Measurements from ENCODE around the gene HERC4. TPM values are rescaled to one million over a fixed set of nuclear protein-coding genes. Genes with fewer than 3 reads are reported as not detected.
"Not testable (repeated sequence)": the region's sequence is repeated elsewhere in the genome, so short reads cannot be mapped to it uniquely, and the experiment has no call there.

Gene HERC4
- total RNA-seq, 1 experiment from 2014 or later, result 16.2 TPM

- H3K4me3 ChIP-seq (ENCODE audit: insufficient read depth, low read depth, low read length); H3K27me3 ChIP-seq (ENCODE audit: control insufficient read depth, insufficient read depth, low read length); H3K36me3 ChIP-seq (replicated peaks; ENCODE audit: control insufficient read depth, insufficient read depth, low read length); DNase-seq: not testable (repeated sequence)
These were observed 197.7 kb downstream of the HERC4 start for GRCh38 chr10:67877421-67877820.

DNA sequence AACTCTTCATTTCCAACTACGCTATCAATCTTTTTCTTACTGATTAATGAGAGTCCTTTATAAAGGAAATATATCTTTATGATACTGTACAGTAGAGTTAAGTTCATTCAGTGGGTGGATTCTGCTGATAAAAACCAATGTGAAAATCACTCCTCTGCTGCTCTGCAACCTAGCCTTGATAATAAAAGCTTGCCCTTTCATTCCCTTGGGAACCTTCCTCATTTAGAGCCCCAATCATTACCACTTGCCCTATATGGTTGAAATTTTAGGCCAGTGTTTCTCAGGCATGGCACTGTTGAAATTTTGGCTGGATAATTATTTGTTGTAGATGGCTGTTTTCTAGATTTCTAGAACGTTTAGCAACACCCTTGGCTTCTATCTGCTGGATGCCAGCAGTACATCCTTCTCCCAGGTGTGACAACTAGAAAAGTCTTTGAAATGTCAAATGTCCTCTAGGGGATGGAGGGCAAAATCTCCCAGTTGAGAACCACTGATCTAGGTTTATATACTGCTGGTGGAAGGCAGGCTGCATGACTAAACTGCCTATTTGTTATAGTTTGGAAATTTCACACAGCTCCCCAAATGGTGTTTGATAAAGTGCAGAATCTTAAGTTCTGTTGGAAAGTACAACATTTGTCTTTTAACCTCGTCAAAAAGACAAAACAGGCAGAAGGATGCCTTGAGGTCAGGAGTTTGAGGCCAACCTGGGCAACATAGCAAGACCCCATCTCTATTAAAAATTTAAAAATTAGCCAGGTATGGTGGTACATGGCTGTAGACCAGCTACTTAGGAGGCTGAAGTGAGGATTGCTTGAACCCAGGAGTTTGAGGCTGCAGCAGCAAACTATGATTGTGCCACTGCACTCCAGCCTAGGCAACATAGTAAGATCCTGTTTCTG, 199.5 kb downstream of the HERC4 start:
- Histone ChIP-seq H3K4me3 (ENCODE audit: insufficient read depth, low read depth, low read length) (no peak overlapping the region), H3K36me3 (replicated peaks; ENCODE audit: control insufficient read depth, insufficient read depth, low read length) (no peaks in the 10 kb centered on the region), H3K27me3 (ENCODE audit: control insufficient read depth, insufficient read depth, low read length) (no peaks in the 10 kb centered on the region)
- no peak for DNase-seq

Other genes starting within 250 kb of the HERC4 start
- gene DNAJC12, start 237.1 kb downstream of the HERC4 start, total RNA-seq (2014; rRNA removed; shearing (Covaris generic)), result 0.31 and 1.00 TPM in 2 replicates
- gene SIRT1, start 190.6 kb downstream of the HERC4 start, total RNA-seq (2014; rRNA removed; shearing (Covaris generic)), result 30.0 and 54.2 TPM in 2 replicates
- 0.04 TPM in 1 of 2 replicates, not detected in the other for gene MYPN, start 34.2 kb upstream of the HERC4 start, total RNA-seq (2014; rRNA removed; shearing (Covaris generic))
- 0.15 TPM in 1 of 2 replicates, not detected in the other for gene ATOH7, start 156.8 kb upstream of the HERC4 start, total RNA-seq (2014; rRNA removed; shearing (Covaris generic))